ENCODE measurements around the gene OR8B12.

Gene OR8B12, protein sequence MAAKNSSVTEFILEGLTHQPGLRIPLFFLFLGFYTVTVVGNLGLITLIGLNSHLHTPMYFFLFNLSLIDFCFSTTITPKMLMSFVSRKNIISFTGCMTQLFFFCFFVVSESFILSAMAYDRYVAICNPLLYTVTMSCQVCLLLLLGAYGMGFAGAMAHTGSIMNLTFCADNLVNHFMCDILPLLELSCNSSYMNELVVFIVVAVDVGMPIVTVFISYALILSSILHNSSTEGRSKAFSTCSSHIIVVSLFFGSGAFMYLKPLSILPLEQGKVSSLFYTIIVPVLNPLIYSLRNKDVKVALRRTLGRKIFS

DNA sequence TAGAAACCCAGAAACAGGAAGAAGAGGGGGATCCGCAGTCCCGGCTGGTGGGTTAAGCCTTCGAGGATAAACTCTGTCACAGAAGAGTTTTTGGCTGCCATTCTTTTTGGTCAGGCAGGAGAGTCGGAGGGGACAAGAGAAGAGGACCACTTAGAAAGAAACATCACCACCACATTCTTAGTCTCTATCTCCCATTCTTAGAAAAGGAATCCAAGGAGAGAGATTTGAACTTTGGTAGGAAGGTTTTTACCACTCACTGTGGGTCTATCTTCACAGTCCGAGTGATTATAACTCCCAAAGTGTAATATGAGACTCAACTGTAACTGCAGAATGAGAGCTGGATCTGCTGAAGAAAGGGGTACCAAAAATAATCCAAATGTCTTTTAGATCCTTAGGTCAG is at the start of gene OR8B12:
Gene OR8B12, minus strand, starts transcription at position 101 of the 400 bp plus-strand sequence. Its CDS starts 0 bp downstream, at position 101.
- no peak for DNase-seq (ENCODE audit: low spot score)

DNA sequence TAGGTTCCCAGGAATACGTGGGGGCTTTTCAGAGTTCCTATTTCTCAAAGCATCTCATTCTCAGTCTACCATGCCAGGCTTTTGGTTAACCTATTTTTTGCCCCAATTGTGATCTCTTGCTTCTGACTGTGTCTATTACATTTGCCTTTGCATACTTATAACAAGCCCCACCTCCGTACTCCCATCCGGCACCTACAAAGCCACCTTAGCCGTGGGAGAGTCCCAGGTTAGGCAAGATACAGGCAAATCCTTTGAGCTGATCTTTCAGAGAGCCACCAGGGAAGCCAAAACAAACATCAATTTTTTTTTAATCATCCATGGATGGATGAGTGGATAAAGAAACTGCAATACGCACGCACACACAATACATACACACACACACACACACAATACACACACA is 49.2 kb upstream of the OR8B12 start:
- no peak for DNase-seq (ENCODE audit: low spot score)

DNA sequence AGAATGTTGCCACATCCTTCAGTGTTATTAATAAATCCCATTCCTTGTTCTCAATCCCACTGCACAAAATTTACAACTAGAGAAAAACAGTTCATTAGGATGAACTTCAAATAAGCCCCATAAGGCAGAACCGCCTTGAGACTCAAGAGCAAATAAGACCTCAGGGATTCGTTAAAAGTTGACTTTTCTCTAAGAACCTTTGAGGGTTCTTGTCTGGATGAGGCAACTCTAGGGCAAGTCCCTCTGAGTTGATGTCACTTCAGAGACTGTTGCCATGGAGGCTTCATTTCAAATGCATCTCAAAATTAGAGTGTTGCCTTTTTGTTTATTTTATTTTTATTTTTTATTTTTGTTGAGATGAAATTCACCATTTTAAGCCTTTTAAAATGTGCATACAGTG is 48.0 kb upstream of the OR8B12 start:
- no peak for DNase-seq (ENCODE audit: low spot score)

DNA sequence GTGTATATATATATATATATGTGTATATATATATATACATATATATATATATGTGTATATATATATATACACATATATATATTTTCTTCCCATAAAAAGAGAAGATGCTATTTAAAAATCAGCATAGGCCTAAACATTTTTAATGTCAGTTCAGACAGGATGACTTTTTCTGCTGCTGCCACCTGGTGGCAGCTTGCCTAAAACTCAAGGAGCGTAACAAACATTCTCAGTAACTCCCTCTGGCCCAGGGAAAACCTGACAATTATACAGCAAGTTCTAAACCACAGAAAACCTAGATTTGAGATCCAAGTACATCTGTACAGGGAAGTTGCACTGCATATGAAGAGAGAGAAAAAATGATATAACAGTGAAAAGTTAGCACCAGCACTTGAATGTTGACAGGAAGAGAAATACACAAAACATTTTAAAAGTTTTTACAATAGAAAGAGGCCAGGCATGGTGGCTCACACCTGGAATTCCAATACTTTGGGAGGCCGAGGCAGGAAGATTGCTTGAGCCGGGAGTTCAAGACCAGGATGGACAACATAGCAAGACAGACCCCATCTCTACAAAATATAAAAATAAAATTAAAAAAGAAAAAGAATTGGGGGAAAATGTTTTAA is 42.9 kb upstream of the OR8B12 start:
- peak; percentile 72 for DNase-seq (ENCODE audit: low spot score)

DNA sequence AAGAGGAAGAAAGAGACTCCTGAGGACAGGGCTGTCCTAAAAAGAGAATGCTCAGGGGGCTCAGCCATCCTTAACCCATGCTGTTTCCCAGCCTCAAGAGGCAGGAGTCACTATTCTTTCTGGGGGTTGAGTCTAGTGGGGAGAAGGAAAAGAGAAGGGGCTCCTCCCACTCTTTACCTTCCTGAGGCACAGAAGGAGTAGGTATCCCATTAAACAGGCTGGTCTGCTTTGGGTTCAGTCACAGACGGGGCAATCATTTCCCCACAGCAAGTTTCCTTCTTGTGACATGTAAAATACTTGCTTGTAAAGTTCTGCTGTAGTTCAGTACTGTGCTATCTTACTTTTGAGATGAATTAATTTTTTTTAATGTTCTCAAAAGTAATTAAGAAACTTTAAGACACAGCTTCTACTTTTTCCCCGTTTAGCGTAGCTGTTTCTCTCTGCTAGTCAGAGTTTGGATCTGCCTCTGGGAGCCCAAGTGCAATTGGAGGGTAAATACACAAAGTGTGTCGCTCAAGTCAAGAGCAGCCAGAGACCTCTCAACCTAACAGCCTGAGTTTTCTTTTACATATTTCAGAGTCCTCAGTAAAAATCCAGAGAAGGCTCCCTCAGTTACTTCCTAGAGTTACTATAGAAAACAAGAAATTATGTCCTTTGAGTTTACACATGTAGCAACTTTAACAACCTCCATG is 41.4 kb upstream of the OR8B12 start:
- no peak for DNase-seq (ENCODE audit: low spot score)

DNA sequence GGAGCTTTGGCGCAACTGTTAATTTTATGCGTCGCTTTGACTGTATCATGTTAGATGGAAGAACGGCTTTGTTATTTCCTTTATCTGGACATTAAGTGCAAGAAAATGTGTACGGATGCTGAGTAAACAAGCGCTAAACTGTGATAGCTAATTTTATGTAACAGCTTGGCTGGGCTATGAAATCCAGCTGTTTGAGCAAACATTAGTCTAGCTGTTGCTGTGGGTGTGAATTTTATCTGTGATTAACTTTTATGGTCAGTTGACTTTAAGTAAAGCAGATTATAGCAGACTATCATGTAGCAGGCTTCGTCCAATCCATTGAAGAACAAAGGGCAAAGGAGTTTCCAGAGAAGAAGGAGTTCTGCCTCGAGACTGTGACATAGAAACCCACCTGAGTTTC is 40.3 kb upstream of the OR8B12 start:
- no peak for DNase-seq (ENCODE audit: low spot score)

DNA sequence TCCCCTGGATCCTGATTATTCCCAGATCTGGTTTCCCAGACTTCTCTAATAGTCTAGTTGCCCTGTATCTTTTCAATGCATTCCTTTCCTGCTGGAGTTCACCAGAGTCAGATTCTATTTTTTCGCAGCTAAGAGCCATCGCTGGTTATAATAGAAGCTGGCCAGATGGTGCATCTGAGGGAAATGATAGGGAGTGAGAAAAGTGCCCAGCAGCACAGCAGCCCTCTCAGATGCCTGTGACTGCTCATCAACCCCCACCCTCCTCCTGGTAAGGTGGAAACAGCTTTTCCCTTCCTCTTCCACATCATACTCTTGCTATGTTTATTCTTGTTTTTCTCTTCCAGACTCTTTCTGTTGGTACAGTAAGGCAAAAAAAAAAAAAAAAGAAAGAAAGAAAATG is 39.1 kb upstream of the OR8B12 start:
- DNase-seq (ENCODE audit: low spot score): no peak

DNA sequence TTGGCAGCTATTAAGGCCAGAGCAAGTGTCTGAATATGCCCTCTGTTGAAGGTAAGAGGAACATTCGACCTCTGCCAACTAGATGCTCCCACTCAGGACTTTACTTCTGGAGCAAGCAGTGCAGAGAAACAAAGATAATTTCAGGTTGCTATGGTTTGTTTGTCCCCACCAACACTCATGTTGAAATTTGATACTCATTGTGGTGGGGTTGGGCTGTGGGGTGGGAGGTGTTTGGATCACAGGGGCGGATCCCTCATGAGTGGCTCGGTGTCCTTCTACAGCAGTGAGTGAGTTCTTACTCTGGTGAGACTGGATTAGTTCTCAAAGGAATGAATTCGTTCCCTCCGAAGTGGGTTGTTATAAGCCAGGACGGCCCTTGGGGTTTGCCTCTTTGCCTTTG is 38.4 kb upstream of the OR8B12 start:
- DNase-seq (ENCODE audit: low spot score): no peak

DNA sequence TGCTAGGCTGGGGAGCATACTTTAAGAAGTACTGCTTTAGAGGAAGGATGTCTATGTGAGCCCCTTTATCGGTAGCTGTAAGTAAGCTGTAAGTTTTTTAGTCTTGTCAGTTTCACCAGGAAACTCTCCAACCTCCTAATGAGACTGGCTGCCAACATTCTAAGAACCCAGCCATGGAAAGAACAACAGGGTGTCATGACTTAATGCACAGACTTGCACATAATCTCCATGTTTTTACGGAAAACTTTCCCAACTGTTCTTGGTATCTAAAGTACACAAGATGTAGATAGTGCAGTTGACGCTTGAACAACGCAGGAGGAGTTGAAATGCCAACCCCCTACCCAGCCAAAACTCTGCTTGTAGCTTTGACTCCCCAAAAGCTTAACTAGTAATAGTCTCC is 35.3 kb upstream of the OR8B12 start:
- DNase-seq (ENCODE audit: low spot score): no peak

DNA sequence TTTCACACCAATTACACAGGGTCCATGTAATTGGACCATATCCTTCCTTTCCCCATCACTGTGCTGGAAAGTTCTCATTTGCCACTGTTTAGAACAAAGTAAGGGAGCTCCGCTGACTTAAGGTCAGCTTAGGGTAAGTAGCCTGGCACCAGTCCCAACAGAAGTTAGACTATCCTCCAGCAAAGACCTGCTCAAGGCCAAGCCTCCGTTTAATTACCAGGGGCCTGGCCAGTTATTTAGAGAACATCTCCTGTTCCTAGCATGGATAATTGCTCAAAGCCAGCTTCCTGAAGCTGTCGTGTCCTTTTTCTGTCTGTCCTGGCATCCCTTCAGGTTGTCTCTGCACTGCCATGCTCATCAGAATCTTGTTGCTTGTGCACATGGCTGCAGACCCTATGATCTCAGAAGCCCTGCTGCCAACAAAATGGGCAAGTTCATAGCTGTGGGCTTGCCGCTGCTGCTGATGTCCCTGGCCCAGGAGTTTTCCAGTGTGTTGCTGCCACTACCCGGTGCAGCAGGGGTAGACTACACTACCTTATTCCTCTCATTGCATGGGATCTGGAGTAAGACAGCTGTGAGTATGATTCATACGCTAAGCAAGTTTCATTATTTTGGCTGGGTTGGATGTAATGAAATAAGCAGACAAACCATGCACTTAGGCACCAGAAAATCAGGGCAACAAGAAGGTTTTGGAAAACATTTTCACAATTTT is 34.4 kb upstream of the OR8B12 start:
- DNase-seq (ENCODE audit: low spot score): no peak

DNA sequence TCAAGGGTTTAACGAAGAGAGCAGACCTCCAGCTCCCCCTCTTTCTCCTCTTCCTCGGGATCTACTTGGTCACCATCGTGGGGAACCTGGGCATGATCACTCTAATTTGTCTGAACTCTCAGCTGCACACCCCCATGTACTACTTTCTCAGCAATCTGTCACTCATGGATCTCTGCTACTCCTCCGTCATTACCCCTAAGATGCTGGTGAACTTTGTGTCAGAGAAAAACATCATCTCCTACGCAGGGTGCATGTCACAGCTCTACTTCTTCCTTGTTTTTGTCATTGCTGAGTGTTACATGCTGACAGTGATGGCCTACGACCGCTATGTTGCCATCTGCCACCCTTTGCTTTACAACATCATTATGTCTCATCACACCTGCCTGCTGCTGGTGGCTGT is 26.7 kb upstream of the OR8B12 start:
- no peak for DNase-seq (ENCODE audit: low spot score)

DNA sequence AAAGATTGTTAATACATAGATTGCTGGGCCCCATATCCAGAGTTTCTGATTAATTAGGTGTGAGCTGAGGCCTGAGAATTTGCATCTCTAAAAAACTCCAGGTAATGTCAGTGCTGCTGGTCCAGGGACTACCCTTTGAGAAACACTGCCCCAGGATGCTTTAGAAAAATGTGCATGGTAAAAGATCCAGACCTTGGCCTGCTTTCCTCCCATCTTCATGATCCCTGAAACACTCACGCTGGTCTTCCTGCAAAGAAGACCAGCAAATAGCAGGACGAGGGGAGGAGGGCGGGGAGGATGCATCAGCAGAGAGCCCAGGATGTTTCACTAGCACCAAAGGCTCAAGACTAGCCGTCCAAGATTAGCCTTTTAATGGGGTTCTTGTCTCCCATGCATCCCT is 26.2 kb upstream of the OR8B12 start, which contains the start of gene OR8A1:
Gene OR8A1, plus strand, starts transcription at position 301 of the 400 bp plus-strand sequence. CDS start 123 bp downstream, outside the sequence.
- DNase-seq (ENCODE audit: low spot score): no peak

DNA sequence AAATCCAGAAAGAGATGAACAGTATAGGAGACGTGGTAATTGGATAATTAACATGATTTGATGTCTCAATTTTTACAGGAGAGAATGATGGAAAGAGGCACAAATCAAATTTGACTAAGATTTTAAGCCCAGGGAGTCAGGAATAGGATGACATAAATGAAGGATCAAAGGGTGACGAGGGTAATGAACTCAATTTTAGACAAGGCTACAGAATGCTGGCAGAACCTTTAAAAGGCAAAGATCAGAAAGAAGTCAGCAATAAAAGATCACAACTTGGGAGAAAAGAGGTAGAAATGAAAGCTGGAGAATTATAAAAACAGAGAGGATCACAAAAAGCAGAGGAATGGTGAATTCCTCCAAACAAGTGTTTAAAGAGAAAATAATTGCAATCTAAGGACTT is 13.4 kb upstream of the OR8B12 start:
- DNase-seq (ENCODE audit: low spot score): no peak

DNA sequence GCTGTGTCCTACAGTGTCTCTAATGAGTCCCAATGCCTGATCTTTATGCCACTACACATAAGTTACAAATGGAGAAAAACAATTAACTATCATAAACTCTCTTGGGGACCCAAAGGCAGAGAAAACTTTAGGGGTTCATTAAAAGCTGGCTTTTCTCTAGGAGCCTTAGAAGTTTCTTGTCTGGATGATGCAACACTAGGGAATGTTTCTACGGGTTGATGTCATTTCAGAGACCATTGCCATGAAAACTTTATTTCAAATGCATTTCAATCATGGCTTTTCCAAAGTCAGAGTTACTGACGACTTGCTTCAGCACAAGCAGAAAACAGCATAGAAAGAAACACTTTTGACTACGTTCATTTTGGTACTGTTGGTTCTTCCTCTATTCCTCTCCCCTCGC is 8.5 kb upstream of the OR8B12 start:
- DNase-seq (ENCODE audit: low spot score): no peak

DNA sequence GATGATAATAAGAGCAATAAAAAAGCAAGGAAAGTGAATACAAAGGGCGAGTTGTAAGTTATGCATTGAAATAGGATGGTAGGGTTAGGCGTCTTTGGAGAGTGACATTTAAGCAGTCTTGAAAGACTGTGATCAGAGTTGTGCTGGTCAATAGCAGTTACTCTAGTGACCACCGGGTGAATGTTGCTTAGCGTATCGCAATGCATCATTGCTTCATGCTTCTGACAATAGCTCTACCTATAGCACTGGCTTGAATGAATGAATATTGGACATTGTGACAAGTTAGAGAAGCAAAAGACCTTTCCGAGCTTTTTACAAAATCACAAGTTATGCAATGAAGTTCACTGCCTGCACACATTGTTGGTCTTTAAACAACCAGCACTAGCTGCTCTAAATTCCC is 7.7 kb upstream of the OR8B12 start:
- peak; percentile 12 for DNase-seq (ENCODE audit: low spot score)

DNA sequence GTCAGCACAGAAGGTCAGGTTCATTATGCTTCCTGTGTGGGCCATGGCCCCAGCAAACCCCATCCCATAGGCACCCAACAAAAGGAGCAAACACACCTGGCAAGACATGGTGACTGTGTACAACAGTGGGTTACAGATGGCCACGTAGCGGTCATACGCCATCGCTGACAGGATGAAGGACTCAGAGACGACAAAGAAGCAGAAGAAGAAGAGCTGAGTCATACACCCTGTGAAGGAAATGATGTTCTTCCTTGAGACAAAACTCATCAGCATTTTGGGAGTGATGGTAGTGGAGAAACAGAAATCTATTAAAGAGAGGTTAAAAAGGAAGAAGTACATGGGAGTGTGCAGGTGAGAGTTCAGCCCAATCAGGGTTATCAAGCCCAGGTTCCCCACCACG is 309 bp downstream of the OR8B12 start:
- no peak for DNase-seq (ENCODE audit: low spot score)

DNA sequence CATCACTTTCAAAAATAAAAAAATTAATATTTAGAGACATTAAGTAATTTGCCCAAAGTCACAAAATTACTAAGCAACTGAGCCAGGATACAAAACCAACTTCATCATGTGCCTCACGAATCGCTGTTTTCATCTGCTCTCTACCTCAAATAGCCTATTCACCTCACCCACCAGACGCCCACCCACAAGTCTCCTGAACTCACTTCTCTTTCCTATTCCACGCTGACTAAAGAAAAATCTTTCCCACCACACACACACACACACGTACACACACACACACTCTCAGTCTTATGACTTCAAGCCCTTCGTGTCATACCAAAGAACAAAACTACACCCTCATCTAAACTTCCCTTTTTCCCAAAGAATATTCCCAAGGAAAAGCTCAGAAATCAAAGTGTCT is 2.2 kb downstream of the OR8B12 start:
- DNase-seq (ENCODE audit: low spot score): no peak

DNA sequence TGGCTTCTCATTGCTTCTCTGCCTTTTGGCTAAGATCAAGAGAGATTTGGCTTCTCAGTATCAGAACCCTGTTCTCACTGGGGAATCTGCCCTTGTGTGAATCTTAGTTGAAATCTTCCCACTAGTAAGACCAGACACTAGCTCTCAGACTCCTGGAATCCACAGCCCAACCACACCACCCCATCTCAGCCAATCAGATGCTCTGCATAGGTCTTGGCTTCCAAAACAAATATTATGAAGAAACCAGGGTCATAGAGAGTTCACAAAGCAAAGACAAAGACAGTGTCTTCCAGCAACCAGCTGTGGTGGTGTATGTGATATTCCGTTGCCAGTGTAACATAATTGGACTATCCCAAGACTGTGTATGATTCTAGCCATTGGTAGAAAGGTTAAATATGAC is 5.4 kb downstream of the OR8B12 start:
- DNase-seq (ENCODE audit: low spot score): no peak

DNA sequence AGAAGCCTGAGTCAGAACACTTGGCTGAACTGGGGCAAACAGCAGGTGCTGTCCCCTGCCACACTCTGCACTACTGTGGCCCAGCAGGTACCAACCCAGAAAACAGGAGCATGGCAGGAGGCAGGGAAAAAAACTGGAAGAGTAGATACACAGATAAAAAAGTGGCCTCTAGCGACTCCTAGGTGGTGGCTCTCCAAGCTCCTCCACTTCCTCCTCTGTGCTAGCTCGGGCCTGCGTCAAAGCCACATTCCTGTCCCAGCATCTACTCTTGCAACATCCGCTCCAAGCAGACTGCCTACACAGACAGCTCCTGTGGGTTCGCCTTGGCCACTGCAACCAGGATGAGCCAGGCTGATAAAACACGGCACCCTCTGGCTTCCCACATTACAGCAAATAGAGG is 6.9 kb downstream of the OR8B12 start:
- no peak for DNase-seq (ENCODE audit: low spot score)

DNA sequence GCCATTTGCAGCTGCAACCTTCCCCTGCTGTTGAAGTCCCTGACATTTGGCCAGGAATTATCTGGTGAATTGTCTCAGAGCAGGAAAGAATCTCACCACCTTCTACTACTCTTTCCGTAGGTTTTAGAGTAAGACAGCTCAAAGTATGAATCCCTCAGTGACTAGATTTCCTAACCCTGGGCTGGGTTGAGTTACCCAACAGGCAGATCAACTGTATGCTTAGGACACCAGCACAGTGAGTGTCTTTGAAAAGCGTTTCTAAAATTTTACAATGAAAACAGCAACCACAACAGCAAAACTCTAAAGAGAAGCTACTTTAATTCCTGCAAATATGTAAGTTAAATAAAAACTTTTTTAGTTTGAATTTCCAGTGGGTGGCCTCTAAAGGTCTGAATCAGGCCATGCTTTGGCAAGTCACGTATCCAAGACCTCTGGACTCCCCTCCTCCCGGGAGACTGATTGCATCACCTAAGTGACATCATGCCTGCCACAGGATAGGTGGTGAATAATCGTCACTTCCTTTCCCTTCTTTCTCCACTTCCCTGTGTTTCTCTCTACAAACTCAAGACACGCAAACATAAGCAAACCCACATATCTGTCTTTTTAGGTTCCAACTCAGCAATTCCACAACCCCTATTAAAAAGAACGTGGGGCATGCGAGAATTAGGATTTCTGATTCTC is 7.8 kb downstream of the OR8B12 start:
- no peak for DNase-seq (ENCODE audit: low spot score)

DNA sequence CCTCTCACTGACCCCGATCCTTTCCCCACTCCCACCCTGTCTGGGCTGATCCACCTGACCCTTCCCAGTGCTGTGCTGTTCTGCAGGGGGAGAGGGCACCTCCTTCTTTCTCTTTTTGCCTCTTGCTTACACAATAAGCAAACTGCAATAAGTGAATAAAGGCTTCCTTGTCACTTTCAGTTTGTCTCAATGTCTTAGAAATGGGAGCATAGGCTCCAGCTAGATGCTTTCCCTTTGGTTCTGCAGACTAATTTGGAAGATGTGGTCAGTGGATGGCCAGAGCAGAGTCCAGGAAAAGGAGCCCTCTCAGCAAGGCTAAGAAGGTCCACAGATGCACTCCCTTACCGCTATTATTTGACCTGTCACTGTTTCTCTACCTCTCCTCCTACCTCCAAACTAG is 9.4 kb downstream of the OR8B12 start:
- no peak for DNase-seq (ENCODE audit: low spot score)

DNA sequence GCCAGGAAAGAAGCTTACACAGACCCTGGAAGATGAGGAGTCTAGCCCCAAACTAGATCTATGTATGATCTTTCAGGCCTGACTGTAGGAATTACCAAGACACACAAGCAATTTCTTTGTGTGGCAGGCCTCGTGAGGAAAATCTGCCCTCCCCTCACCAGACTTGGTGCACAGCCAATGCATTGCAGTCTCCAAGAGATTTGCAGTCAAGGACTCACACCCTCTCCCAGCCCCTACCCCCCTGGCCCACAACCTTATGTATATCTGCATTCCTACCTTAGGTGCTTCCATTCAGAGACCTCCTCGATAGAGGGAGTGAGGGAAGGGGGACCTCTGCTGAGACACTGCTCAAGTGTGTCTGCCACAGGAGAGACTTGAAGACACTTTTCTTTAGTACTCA is 9.8 kb downstream of the OR8B12 start:
- no peak for DNase-seq (ENCODE audit: low spot score)

All from NAMALWA (cell line).